K562 (cell line): Measurements from ENCODE around the gene PFAS. TPM values are rescaled to one million over a fixed set of nuclear protein-coding genes. Genes with fewer than 3 reads are reported as not detected.
"Not testable (repeated sequence)": the region's sequence is repeated elsewhere in the genome, so short reads cannot be mapped to it uniquely, and the experiment has no call there.

Source experiments
- ATAC-seq: fragments of 200-7000 bp; cut with Tn5 transposase; 3 replicates; pipeline ENCODE4 v1.9.1; 2020; ENCODE audit warnings: moderate library complexity
- BruUV-seq: library from RNA; stranded (reverse); fragments of 400-500 nt; replicated peaks from 2 replicates; lab custom pipeline; 2021; lab: Mats Ljungman, UMichigan
- CTCF ChIA-PET: fragments of 300-600 bp; formaldehyde crosslinking; extraction: SDS; loops from one replicate; lab custom pipeline; 2021; ENCODE audit warnings: low intra/inter-chr PET ratio; lab: Yijun Ruan, JAX
- POLR2A ChIA-PET: fragments of 300-600, 350-650 bp; sonication (Branson Sonifier 250); formaldehyde crosslinking; extraction: SDS; loops from one replicate; lab custom pipeline; 2021; ENCODE audit warnings: antibody characterized with exemption, inconsistent platforms; lab: Yijun Ruan, JAX
- DNase-seq, 4 experiments: peaks; one replicate each; pipeline versions ENCODE4 v3.0.0 to v3.0.0-alpha.2; 2011 to 2018; ENCODE audit warnings: low spot score in 3 of 4, mixed read lengths in 3 of 4; ENCODE audit errors: extremely low read depth in 1 of 4
- FAIRE-seq: peaks from 2 replicates; lab custom pipeline; 2011; peaks lifted over from hg19 to GRCh38; lab: Jason Lieb, UNC
- H2AFZ ChIP-seq: 2 replicates; pipeline ENCODE4 v1.6.0; 2011; ENCODE audit warnings: low read depth, low read length, control low read depth, inconsistent platforms
- H3K27ac ChIP-seq: fragments of 200-600 bp; 3 replicates; pipeline ENCODE4 v1.8.0; 2011; ENCODE audit warnings: low read depth, mild to moderate bottlenecking, control low read depth, inconsistent platforms, low read length, moderate library complexity, mixed read lengths; ENCODE audit errors: extremely low read depth
- H3K27me3 ChIP-seq, 2 experiments: fragments of 300-600 bp in 1 of 2; 2 replicates in 1 of 2; 3 replicates in 1 of 2; pipeline versions ENCODE4 v1.6.0 to v1.8.0; 2011; ENCODE audit warnings: inconsistent platforms in 2 of 2, low read length in 2 of 2, mild to moderate bottlenecking in 1 of 2, mixed read lengths in 1 of 2, moderate library complexity in 1 of 2; ENCODE audit not compliant: control insufficient read depth in 2 of 2, insufficient read depth in 2 of 2
- H3K36me3 ChIP-seq: fragments of 300-600 bp; 3 replicates; pipeline ENCODE4 v1.8.0; 2011; ENCODE audit warnings: mild to moderate bottlenecking, low read length, inconsistent platforms; ENCODE audit not compliant: control insufficient read depth, insufficient read depth
- H3K4me1 ChIP-seq, 2 experiments: fragments of 200-600 bp in 1 of 2; replicated peaks in 1 of 2; 2 replicates in 1 of 2; 3 replicates in 1 of 2; pipeline versions ENCODE4 v1.5.1 to v1.8.0; 2011; ENCODE audit warnings: inconsistent platforms in 2 of 2, low read length in 2 of 2, mild to moderate bottlenecking in 1 of 2, mixed read lengths in 1 of 2, moderate library complexity in 1 of 2; ENCODE audit not compliant: control insufficient read depth in 2 of 2, insufficient read depth in 2 of 2
- H3K4me2 ChIP-seq: 2 replicates; pipeline ENCODE4 v1.6.1; 2011; ENCODE audit warnings: low read length, control low read depth, inconsistent platforms, mixed read lengths; ENCODE audit not compliant: insufficient read depth
- H3K4me3 ChIP-seq: fragments of 200-600 bp; sonication (generic), shearing (Covaris generic); 2 replicates; pipeline ENCODE4 v1.5.1; 2016; ENCODE audit warnings: control low read depth, inconsistent platforms
- H3K79me2 ChIP-seq: fragments of 200-600 bp; 3 replicates; pipeline ENCODE4 v1.8.0; 2011; ENCODE audit warnings: low read length, inconsistent platforms; ENCODE audit not compliant: control insufficient read depth, insufficient read depth
- H3K9ac ChIP-seq, 2 experiments: 2 replicates each; pipeline versions ENCODE4 v1.6.0 to v1.6.1; 2011; ENCODE audit warnings: low read depth in 2 of 2, low read length in 2 of 2, control low read depth in 1 of 2, inconsistent platforms in 1 of 2, mild to moderate bottlenecking in 1 of 2, mixed read lengths in 1 of 2; ENCODE audit not compliant: insufficient read depth in 1 of 2
- H3K9me1 ChIP-seq: one replicate; pipeline ENCODE4 v1.6.0; 2011; ENCODE audit warnings: inconsistent platforms, mild to moderate bottlenecking, low read length, moderate library complexity; ENCODE audit not compliant: control insufficient read depth, insufficient read depth
- H3K9me3 ChIP-seq: replicated peaks from 2 replicates; pipeline ENCODE4 v1.5.1; 2011; ENCODE audit warnings: low read depth, low read length, inconsistent platforms; ENCODE audit not compliant: control insufficient read depth, insufficient read depth
- H4K20me1 ChIP-seq: replicated peaks from 2 replicates; pipeline ENCODE4 v1.6.1; 2011; ENCODE audit warnings: low read length, inconsistent platforms, mixed read lengths; ENCODE audit not compliant: control insufficient read depth, insufficient read depth
- ARID3A ChIP-seq: IDR thresholded peaks from 2 replicates; pipeline ENCODE4 v1.6.1; 2012; ENCODE audit warnings: low read depth, low read length, improper control_type of control experiment, borderline replicate concordance
- CSDE1 ChIP-seq, 2 experiments: fragments of 450-650 bp; IDR thresholded peaks; 2 replicates each; pipeline ENCODE4 v1.6.1; 2016; ENCODE audit warnings: mild to moderate bottlenecking in 1 of 2
- EP300 ChIP-seq: IDR thresholded peaks from 2 replicates; pipeline ENCODE4 v1.6.1; 2012; ENCODE audit warnings: low read length, improper control_type of control experiment
- ETS1 ChIP-seq: conservative IDR thresholded peaks from 2 replicates; pipeline ENCODE4 v1.6.1; 2011; ENCODE audit warnings: low read depth, mild to moderate bottlenecking, low read length; ENCODE audit not compliant: control insufficient read depth
- GTF2A2 ChIP-seq: IDR thresholded peaks from 2 replicates; pipeline ENCODE4 v1.6.1; 2016; ENCODE audit warnings: mild to moderate bottlenecking, missing genetic modification characterization, missing compliant biosample characterization
- NFE2L1 ChIP-seq: fragments of 450-650 bp; IDR thresholded peaks from 2 replicates; pipeline ENCODE4 v1.6.1; 2016; ENCODE audit warnings: missing genetic modification characterization, low read depth, mild to moderate bottlenecking, missing compliant biosample characterization, moderate library complexity, borderline replicate concordance
- TAF7 ChIP-seq: fragments of 450-650 bp; IDR thresholded peaks from 2 replicates; pipeline ENCODE4 v1.6.1; 2016; ENCODE audit warnings: missing genetic modification characterization, missing compliant biosample characterization
- TAF9B ChIP-seq: fragments of 450-650 bp; IDR thresholded peaks from 2 replicates; pipeline ENCODE4 v1.6.1; 2018; ENCODE audit warnings: mild to moderate bottlenecking; ENCODE audit not compliant: partially characterized antibody
- ZFPM2 ChIP-seq: fragments of 250-450 bp; sonication (Bioruptor Pico); IDR thresholded peaks from 2 replicates; pipeline ENCODE4 v1.5.1; 2022; ENCODE audit warnings: mild to moderate bottlenecking
- ZNF3 ChIP-seq: fragments of 250-450 bp; sonication (Bioruptor Pico); IDR thresholded peaks from 2 replicates; pipeline ENCODE4 v1.5.0; 2021; ENCODE audit warnings: mild to moderate bottlenecking, moderate library complexity
- WGBS: fragments of 100-300 bp; shearing (Covaris generic); methylation state at CpG from one replicate; pipeline ENCODE4 v1.1.6; 2016; ENCODE audit warnings: low coverage, mixed read lengths; ENCODE audit not compliant: insufficient coverage; ENCODE audit errors: missing lambda C conversion rate; 5-methylcytosine and 5-hydroxymethylcytosine counted together
- in situ Hi-C: fragments of 300-500 bp; cut with MboI; formaldehyde crosslinking; loops from 4 replicates; pipeline ENCODE4 v1.15.0; 2018; ENCODE audit warnings: inconsistent platforms, mixed read lengths
- intact Hi-C: fragments of 100-400 bp; cut with micrococcal nuclease; formaldehyde crosslinking; loops from 2 replicates; pipeline ENCODE4 v1.14.2; 2022
- polyA plus RNA-seq, 8 experiments: library from polyadenylated mRNA; depleted of rRNA in 4 of 8; stranded (reverse) in 5 of 8; unstranded in 3 of 8; fragments of >200 nt; fragmentation: Nextera tagmentation in 2 of 8; fragmentation: Illumina TruSeq in 1 of 8; extraction: Ambion mirVana in 2 of 8; extraction: Trizol in 1 of 8; gene quantifications; 2 replicates each; pipeline versions ENCODE4 v1.2.1 to v1.2.3, GENCODE V29; 2011 to 2014; ENCODE audit warnings: inconsistent platforms in 1 of 8, missing spikeins in 1 of 8
- total RNA-seq, 7 experiments: library from RNA; depleted of rRNA in 6 of 7; stranded (reverse); fragments of >200 nt in 6 of 7; fragmentation: Illumina TruSeq in 2 of 7; extraction: Trizol in 2 of 7; gene quantifications; 2 replicates each; pipeline versions ENCODE4 v1.2.1 to v1.2.3, GENCODE V29; 2011 to 2021; ENCODE audit warnings: low replicate concordance in 1 of 7

Gene PFAS
- total and polyA plus RNA-seq, 9 of the 15 experiments (the other 6 are each of a cell fraction or from before 2014, with no cell fraction given), result 11.6 to 131 (median 43.9) TPM

GRCh38 chr17:8214000-8214399, 35.1 kb upstream of the PFAS start:
- DNase-seq, H3K9me3 ChIP-seq, H4K20me1 ChIP-seq, H3K36me3 ChIP-seq, H3K27ac ChIP-seq, H3K9me1 ChIP-seq, BruUV-seq, FAIRE-seq, H3K4me2 ChIP-seq, H3K4me3 ChIP-seq, H3K9ac ChIP-seq, CTCF ChIA-PET, ATAC-seq, in situ Hi-C loops, intact Hi-C loops, H3K27me3 ChIP-seq, H2AFZ ChIP-seq: not testable (repeated sequence)
- POLR2A ChIA-PET, result interaction anchor here (6.6 kb wide), 1 partner anchor 8 kb away, joined by 89 read pairs; no protein-coding TSS in a partner anchor
- peaks cover 18 to 22% of the 10 kb centered on the region in 2 experiments; a peak in 4 of 5 replicates for H3K4me1 ChIP-seq
- peaks cover 14% of the 10 kb centered on the region for H3K79me2 ChIP-seq
- WGBS, result 47% methylated on average over 13 of the region's 15 CpGs

- peak overlapping the region; percentile 95 for H2AFZ ChIP-seq
- H3K4me1 ChIP-seq, result peaks cover 23 to 27% of the 10 kb centered on the region in 2 experiments; a peak in 4 of 5 replicates
- under 1% methylated on average over 43 of the region's 45 CpGs for WGBS
- no peaks in the 10 kb centered on the region for H3K27me3 ChIP-seq
- H3K4me3 ChIP-seq, result peak overlapping the region; percentile 60
- ChIA-PET CTCF (interaction anchor here (0.6 to 0.7 kb wide), 2 partner anchors 73 to 525 kb away, joined by 3 read pairs; no protein-coding TSS in a partner anchor), POLR2A (interaction anchor here (0.6 to 7.5 kb wide), 10 partner anchors 10 to 160 kb away, joined by 3 to 89 read pairs (median 6); partner anchors contain the start of genes AURKB, BORCS6, CTC1 and RANGRF)
- H3K79me2 ChIP-seq, result no peaks in the 10 kb centered on the region
- ATAC-seq (peak; percentile 54), FAIRE-seq (peak; percentile 76), DNase-seq (peak; percentile 50 to 89 (median 55))
- H3K27ac ChIP-seq, result peak overlapping the region; percentile 87
- in situ Hi-C loops (loop anchor here (5.0 kb wide), 1 partner anchor 99 kb away; the partner anchor contains the start of gene HES7), intact Hi-C loops (loop anchor here (1.0 to 10.0 kb wide), 4 partner anchors 34 to 164 kb away; partner anchors contain the start of gene RPL26)
- no peaks in the 10 kb centered on the region for H3K9me3 ChIP-seq
- no peaks in the 10 kb centered on the region for H3K9me1 ChIP-seq
- peaks cover 5% of the 10 kb centered on the region for H4K20me1 ChIP-seq
- peak overlapping the region; percentile 91 for H3K9ac ChIP-seq
- peak overlapping the region; percentile 99 for H3K4me2 ChIP-seq
- no TSS peak for BruUV-seq
- H3K36me3 ChIP-seq, result no peaks in the 10 kb centered on the region
- TF ChIP-seq GTF2A2 (tag), result no peak
- peak; percentile 75 for TF ChIP-seq TAF7
- TF ChIP-seq EP300, result peak; percentile 56
- peak; percentile 19; the same call in 1 of the 2 replicates for TF ChIP-seq ARID3A
- 0 out of 2 replicates have a peak, but pooled peaks have one; percentile 21 for TF ChIP-seq NFE2L1 (tag)
- TF ChIP-seq ZFPM2, result no peak
- peak; percentile 57 for TF ChIP-seq TAF9B
- no peak for TF ChIP-seq ZNF3 (CRISPR knock-in tag)
- peak in 1 of 2 experiments; percentile 73; a peak in 2 of 4 replicates for TF ChIP-seq CSDE1 (IDR thresholded peaks at IDR 0.05)
- TF ChIP-seq ETS1, result peak; percentile 85
These were observed 28.1 kb upstream of the PFAS start for GRCh38 chr17:8220783-8221662.
